Heart left ventricle (tissue), 13 donors: Measurements from ENCODE around the gene SNUPN.

Source experiments
- CTCF ChIP-seq, 12 donors: fragments of 200-600 bp; sonication (generic) in 4 of 12; IDR thresholded peaks; one replicate each; pipeline versions ENCODE4 v1.5.0 to v1.8.0; 2018 to 2022; ENCODE audit warnings: antibody characterized with exemption in 12 of 12, mild to moderate bottlenecking in 5 of 12
- POLR2A ChIP-seq, 2 donors: fragments of 450-650 bp; IDR thresholded peaks; one replicate each; pipeline ENCODE4 v1.6.1; 2017; ENCODE audit warnings: antibody characterized with exemption in 2 of 2, mild to moderate bottlenecking in 2 of 2, moderate library complexity in 2 of 2
- donor health status: ischemic (EF 13 %, LVEDD 7.1; RV severe dilation, severe dysfunction).
- donor health status: DM: no; HTN: yes; CAD: no.
- donor health status: DM: no; HTN: no; CAD: no.
- donor health status: ischemic (EF 25% LVEDD 6.9; RV normal size, moderate dysfunction).
- donor health status: ischemic (EF 25% LVEDD 5.7; RV mildly dilated, moderate dysfunction).
- donor health status: ischemic (EF 35%, LVEDD 5.7; RV mildly dilated, moderate dysfunction).
- donor health status: nonischemic (EF 11% LVEDD 7.7; RV severe dilation, severe dysfunction).
- donor health status: DM: yes; HTN: yes; CAD: no.
- donor health status: PGD.
- donor health status: ischemic (EF 29% LVEDD 5.4; RV normal size, mild dysfunction).
- donor health status: nonischemic (EF 23%, LVEDD 6.1; RV moderate dilation, normal function).

- TF ChIP-seq POLR2A (IDR thresholded peaks at IDR 0.05) (peak in 1 of 2 donors; percentile 57), CTCF (IDR thresholded peaks at IDR 0.05) (no peak)
Observed at GRCh38 chr15:75625542-75626347, at the start of gene SNUPN.
